HK-2 (cell line): ENCODE data around the gene GHR.
"Not testable (repeated sequence)": the region's sequence is repeated elsewhere in the genome, so short reads cannot be mapped to it uniquely, and the experiment has no call there.

Experiments used
- DNase-seq: peaks from one replicate; pipeline ENCODE4 v3.0.0-alpha.2; 2018; ENCODE audit not compliant: unreplicated experiment

The GHR gene

DNA sequence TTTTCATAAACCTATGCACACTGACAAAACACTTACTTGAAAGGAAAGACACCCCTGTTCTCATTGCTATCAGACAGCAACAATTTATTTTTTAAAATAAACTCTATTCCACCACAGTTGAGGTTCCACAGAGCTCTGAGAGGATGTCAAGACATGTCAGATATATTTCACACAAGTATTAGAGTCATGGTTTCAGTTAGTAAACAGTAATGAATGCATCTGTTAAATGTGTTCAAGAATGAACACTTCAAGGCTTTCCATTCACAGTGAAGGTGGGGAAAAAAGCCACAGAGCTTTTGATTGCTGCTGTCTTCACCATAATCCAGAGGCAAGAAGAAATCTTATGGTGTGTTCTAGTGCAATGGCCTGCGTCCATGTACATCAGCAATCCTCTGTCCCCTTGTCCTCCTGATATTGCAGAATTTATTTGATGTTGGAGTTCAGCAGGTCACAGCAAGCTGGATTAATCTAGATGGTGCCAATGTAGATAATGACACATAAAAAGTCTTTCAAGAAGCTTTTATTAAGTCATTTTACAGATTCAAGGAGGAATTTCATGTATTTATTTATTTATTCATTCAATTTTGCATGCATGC, 146.8 kb downstream of the GHR start:
- no peak for DNase-seq

- DNase-seq, result no peak
Measured at GRCh38 chr5:42570966-42571960, 148.0 kb downstream of the GHR start.

DNA sequence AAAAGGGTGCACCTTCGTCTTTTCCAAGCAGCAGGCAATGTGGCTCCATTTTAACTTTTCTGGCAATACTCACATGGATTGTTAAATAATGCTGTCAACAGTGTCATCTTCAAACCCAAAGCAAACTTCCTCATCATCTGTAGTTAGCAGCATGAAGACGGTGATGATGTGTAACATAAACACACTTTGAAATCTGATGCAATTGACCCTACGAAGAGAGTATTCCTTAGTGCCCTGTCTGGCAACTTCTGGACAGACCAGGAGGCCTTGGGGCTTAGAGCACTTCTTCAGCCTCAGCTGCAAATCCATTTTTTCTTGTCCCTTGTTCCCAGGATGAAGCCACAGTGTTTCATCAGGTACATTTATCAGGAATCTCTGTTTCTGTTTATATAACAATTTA, 149.1 kb downstream of the GHR start:
- DNase-seq, result no peak

DNA sequence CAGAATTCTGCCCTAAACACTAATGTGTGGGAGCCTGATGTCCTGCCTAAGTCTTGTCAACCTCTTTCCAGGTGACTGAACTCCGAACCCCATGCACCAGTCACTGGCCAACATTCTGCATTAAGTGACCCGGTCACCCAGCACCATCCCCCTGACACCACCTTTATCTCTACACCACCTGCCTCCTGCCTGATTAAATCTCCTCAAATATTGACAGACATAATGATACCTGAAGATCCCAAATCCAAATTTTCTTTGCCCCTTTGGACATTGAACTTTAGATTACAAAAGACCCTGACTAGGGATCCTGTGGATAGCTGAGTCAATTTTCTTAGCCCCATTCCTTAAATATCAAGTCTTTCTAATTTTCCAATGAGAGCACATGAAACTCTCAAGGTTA, 150.1 kb downstream of the GHR start:
- no peak for DNase-seq

- DNase-seq, result not testable (repeated sequence)
Measured at GRCh38 chr5:42575914-42576313, 152.7 kb downstream of the GHR start.

DNA sequence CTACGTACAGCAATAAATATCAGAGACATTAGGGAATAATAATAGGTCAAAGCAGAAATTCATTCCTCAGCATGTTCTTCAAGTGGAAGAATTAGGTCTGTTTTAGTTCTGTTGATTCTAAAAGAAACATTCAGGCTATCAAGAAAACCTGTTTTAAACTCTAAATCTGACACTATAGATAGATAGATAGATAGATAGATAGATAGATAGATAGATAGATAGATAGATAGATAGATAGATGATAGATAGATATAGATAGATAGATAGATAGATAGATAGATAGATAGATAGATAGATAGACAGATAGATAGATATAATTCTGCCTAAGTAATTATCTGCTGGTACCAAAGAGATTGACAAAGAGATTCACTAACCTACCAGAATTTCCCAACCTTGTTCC, 155.7 kb downstream of the GHR start:
- DNase-seq, result not testable (repeated sequence)

GRCh38 chr5:42579320-42579719, 156.1 kb downstream of the GHR start:
- DNase-seq, result no peak

DNA sequence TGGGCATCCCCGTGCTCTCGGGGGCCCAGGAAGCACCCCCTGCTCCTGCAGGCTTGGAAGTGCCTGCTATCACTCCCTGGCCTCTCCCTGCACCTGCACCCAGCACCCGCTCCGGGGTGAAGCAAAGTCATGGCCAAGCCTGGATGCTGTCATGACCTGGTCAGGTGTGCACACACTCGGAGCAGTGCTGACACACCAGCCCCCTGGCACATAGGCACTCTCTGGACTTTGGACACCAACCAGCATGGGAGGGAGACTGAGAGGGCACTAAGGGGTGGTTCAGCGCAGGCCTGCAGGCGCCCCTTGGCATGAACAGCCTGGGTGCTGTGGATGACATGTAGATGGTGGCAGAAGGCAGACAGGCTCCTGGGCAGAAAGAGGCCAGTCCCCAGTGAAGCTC, 158.6 kb downstream of the GHR start:
- DNase-seq, result no peak

DNA sequence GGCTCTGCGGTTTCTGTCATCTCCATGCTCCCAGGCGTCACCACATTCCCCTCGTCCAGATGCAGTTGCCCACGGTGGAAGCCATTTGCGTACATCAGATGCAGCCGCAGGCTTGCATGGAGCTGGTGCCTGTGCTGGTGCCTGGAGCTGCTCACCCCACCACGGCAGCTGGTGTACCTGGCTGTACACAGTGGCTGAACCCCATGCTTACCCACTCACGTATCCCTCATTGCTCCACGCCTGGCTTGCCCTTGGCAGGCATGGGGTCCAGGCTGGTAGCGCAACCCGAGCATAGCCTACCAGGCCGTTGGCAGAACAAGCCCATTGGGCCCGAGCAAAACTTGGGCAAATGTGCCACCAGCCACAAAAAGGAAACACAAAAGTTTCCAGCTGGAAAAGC, 159.5 kb downstream of the GHR start:
- DNase-seq, result no peak

- DNase-seq, result peak; percentile 23
Measured at GRCh38 chr5:42583322-42583721, 160.1 kb downstream of the GHR start.

- DNase-seq, result no peak
Measured at GRCh38 chr5:42586625-42587024, 163.4 kb downstream of the GHR start.

DNA sequence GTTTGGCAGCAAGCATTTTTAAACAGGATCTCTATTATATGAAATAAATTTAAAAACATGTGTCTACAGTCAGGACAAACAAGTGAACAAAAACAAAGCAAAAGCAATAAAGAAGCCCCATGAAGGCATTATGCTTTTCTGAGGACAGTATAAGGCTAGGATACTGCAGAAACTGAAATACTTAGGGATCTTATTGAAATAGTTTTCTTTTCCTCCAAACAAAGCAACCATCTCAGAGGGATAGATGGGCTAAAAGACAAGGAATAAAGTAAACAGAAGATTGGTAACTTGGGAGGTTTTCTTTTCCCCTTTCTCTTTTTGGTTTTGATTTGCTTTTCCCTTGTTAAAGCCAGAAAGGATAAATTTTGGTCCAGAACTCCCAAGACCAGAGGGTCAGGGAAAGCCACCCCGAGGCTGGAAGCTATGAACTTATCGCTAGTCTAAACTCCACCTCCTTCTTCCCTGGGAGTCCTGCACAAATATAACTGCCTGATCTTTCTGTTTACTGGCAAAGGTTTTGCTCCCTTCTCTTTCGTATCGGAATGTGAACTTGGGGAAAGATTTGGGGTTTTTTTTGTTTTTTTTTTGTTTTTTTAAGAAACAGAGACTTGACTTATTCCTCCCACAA, 164.0 kb downstream of the GHR start:
- no peak for DNase-seq

GRCh38 chr5:42590566-42590965, 167.3 kb downstream of the GHR start:
- no peak for DNase-seq

GRCh38 chr5:42591015-42591414, 167.8 kb downstream of the GHR start:
- DNase-seq, result no peak

DNA sequence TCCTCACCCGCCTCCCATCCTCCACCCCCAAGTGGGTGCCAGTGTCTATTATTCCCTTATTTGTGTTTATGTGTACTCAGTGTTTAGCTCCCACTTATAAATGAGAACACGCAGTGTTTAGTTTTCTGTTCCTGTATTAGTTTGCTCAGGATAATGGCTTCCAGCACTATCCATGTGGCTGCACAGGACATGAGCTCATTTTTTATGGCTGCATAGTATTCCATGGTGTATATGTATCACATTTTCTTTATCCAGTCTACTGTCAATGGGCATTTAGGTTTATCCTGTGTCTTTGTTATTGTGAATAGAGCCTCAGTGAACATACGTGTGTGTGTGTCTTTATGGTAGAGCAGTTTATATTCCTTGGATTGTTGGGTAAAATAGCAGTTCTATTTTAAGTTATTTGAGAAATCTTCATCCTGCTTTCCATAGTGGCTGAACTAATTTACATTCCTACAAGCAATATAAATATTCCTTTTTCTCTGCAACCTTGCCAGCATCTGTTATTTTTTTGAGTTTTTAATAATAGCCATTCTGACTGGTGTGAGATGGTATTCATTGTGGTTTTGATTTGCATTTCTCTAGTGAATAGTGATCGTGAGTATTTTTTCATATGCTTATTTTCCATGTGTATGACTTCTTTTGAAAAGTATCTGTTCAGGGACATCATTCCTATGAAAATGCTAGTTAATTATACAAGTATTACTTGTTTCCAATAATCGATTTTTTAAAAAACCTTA, 169.3 kb downstream of the GHR start:
- DNase-seq, result no peak

- DNase-seq, result no peak
Measured at GRCh38 chr5:42593591-42593990, 170.4 kb downstream of the GHR start.

GRCh38 chr5:42595597-42595996, 172.4 kb downstream of the GHR start:
- DNase-seq, result no peak

- no peak for DNase-seq
Measured at GRCh38 chr5:42596817-42597216, 173.6 kb downstream of the GHR start.

DNA sequence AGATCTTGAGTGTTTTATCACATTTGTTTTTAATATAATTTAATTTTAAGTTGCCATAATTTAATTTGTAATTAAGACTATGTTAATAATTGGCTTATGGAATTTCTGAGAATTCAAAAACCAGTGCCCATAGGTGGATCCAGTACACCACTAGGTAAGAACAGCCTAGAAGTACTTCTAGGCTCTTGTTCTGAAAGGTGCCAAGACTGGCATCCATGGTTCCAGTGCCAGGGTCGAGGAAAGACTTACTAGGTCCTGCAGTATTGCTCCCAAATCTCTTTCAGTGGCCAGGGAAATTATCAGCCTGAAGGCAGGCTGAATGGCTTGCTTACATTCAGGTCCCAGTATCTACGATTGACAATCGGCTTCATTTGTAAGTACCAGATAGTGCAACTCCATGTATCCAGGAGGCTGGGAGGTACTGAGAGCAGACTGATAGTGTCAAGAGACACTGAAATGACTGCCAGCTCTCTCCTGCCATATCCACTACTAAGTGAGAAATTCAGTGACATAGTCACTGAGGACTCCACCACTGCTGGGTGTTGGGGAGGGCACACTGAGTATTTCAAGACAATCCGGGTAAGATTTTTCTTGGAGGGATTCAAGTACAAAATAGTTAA, 174.2 kb downstream of the GHR start:
- DNase-seq, result no peak

GRCh38 chr5:42598311-42598710, 175.1 kb downstream of the GHR start:
- DNase-seq, result no peak

- DNase-seq, result no peak
Measured at GRCh38 chr5:42599106-42599505, 175.9 kb downstream of the GHR start.

DNA sequence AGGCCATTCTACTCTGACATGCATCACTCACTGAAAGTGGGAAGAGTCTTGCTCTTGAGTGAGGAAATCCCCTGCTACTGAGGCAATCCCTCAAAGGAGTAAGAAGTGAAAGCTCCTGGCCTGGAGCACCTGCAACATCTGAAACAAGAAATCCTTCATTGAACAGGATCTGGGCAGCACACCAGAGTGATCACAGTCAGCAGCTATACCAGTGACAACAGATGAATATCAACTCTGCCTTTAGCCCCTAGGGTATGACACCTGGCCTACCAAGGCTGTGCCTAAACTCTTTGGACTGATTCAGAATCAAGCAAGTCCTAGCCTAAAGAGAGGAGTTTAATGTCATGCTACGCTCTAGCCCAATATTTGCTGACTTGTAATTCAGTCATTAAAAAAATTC, 177.2 kb downstream of the GHR start:
- no peak for DNase-seq
